Body of pancreas (tissue), 4 donors: Measurements from ENCODE around the gene DMD. TPM values are rescaled to one million over a fixed set of nuclear protein-coding genes. Genes with fewer than 3 reads are reported as not detected.

Experiments used
- ATAC-seq: fragments of 150-250 bp; one replicate; pipeline ENCODE4 v1.9.1; 2016
- DNase-seq, 4 donors: peaks; one replicate each; pipeline ENCODE4 v3.0.0-alpha.2; 2019
- H3K27ac ChIP-seq, 4 donors: fragments of 200-600 bp; sonication (generic); 1 replicate in 3 of 4; 2 replicates in 1 of 4; pipeline versions ENCODE4 v1.5.1 to v1.6.1; 2016 to 2019; ENCODE audit warnings: mild to moderate bottlenecking in 1 of 4, mixed read lengths in 1 of 4, moderate library complexity in 1 of 4
- H3K27me3 ChIP-seq, 2 donors: fragments of 200-600 bp; sonication (generic); one replicate each; pipeline ENCODE4 v1.6.0; 2016; ENCODE audit warnings: mild to moderate bottlenecking in 1 of 2
- H3K36me3 ChIP-seq, 2 donors: fragments of 200-600 bp; sonication (generic); replicated peaks in 1 of 2; 2 replicates each; pipeline ENCODE4 v1.5.1; 2016; ENCODE audit warnings: low read depth in 2 of 2; ENCODE audit not compliant: insufficient read depth in 1 of 2
- H3K4me1 ChIP-seq: fragments of 200-600 bp; sonication (generic); one replicate; pipeline ENCODE4 v1.6.0; 2016
- H3K4me3 ChIP-seq, 2 donors: fragments of 200-600 bp; sonication (generic); 1 replicate in 1 of 2; 2 replicates in 1 of 2; pipeline ENCODE4 v1.5.1; 2016 to 2019
- H3K9me3 ChIP-seq, 3 donors: fragments of 200-600 bp; sonication (generic); 1 replicate in 2 of 3; 2 replicates in 1 of 3; pipeline ENCODE4 v1.5.1; 2016
- CTCF ChIP-seq, 7 experiments: fragments of 450-650 bp in 4 of 7; fragments of 200-600 bp in 3 of 7; sonication (generic) in 3 of 7; IDR thresholded peaks; one replicate each; pipeline ENCODE4 v1.5.1; 2016 to 2019; ENCODE audit warnings: antibody characterized with exemption in 7 of 7
- POLR2A ChIP-seq, 3 donors: fragments of 450-650 bp; IDR thresholded peaks; one replicate each; pipeline ENCODE4 v1.6.1; 2016; ENCODE audit warnings: antibody characterized with exemption in 3 of 3, mild to moderate bottlenecking in 2 of 3
- WGBS, 2 donors: methylation state at CpG; one replicate each; pipeline ENCODE4 v1.1.5; 2017; 5-methylcytosine and 5-hydroxymethylcytosine counted together
- intact Hi-C: fragments of 100-400 bp; cut with DNase I; formaldehyde crosslinking; loops from one replicate; pipeline ENCODE4 v1.15.1; 2023
- total RNA-seq, 2 donors: library from RNA; depleted of rRNA; stranded (reverse); fragments of >200 nt; gene quantifications; one replicate each; pipeline ENCODE4 v1.1.0, GENCODE V29; 2016

Gene DMD
- total RNA-seq, 2 donors from 2014 or later = 28.5 to 38.6 TPM

- Histone ChIP-seq H3K4me1 (no peaks in the 10 kb centered on the region), H3K9me3 (no peaks in the 10 kb centered on the region), H3K27me3 (no peaks in the 10 kb centered on the region), H3K36me3 (no peaks in the 10 kb centered on the region), H3K27ac (no peak overlapping the region), H3K4me3 (no peak overlapping the region)
- intact Hi-C loops = no loop called here
- no peak for ATAC-seq
- no peak for DNase-seq
- WGBS, 2 donors = 68 to 77% methylated on average over 2 of the region's 2 CpGs
- TF ChIP-seq CTCF (IDR thresholded peaks at IDR 0.05) (no peak), POLR2A (IDR thresholded peaks at IDR 0.05) (no peak)
Observed at GRCh38 chrX:31319586-31319985, 1891.8 kb downstream of the DMD start.

GRCh38 chrX:31318866-31319265 is 1892.5 kb downstream of the DMD start:
- TF ChIP-seq POLR2A (IDR thresholded peaks at IDR 0.05) (no peak), CTCF (IDR thresholded peaks at IDR 0.05) (no peak)
- Histone ChIP-seq H3K27me3 (no peaks in the 10 kb centered on the region), H3K36me3 (no peaks in the 10 kb centered on the region), H3K9me3 (no peaks in the 10 kb centered on the region), H3K27ac (no peak overlapping the region), H3K4me1 (no peaks in the 10 kb centered on the region), H3K4me3 (no peak overlapping the region)
- DNase-seq (no peak), ATAC-seq (no peak)
- 52% methylated on average over 4 of the region's 4 CpGs for WGBS, 2 donors
- intact Hi-C loops = no loop called here

- Histone ChIP-seq H3K27me3 (no peaks in the 10 kb centered on the region), H3K4me1 (no peaks in the 10 kb centered on the region), H3K4me3 (no peak overlapping the region), H3K27ac (no peak overlapping the region), H3K36me3 (no peaks in the 10 kb centered on the region), H3K9me3 (no peaks in the 10 kb centered on the region)
- no peak for ATAC-seq
- TF ChIP-seq POLR2A (IDR thresholded peaks at IDR 0.05) = no peak
- no peak for TF ChIP-seq CTCF (IDR thresholded peaks at IDR 0.05)
- WGBS, 2 donors = 21 to 30% methylated on average over 2 of the region's 2 CpGs
- DNase-seq = no peak
- intact Hi-C loops = no loop called here
Observed at GRCh38 chrX:31316340-31316991, 1894.9 kb downstream of the DMD start.

GRCh38 chrX:31314921-31315320 is 1896.4 kb downstream of the DMD start:
- Histone ChIP-seq H3K9me3 (no peaks in the 10 kb centered on the region), H3K4me1 (no peaks in the 10 kb centered on the region), H3K36me3 (no peaks in the 10 kb centered on the region), H3K4me3 (no peak overlapping the region), H3K27me3 (no peaks in the 10 kb centered on the region), H3K27ac (no peak overlapping the region)
- WGBS, 2 donors = 30 to 41% methylated on average over 3 of the region's 3 CpGs
- intact Hi-C loops = no loop called here
- ATAC-seq (no peak), DNase-seq (no peak)
- no peak for TF ChIP-seq POLR2A (IDR thresholded peaks at IDR 0.05)
- TF ChIP-seq CTCF (IDR thresholded peaks at IDR 0.05) = no peak

GRCh38 chrX:31307952-31308351 is 1903.4 kb downstream of the DMD start:
- H3K9me3 ChIP-seq = no peaks in the 10 kb centered on the region
- ATAC-seq (no peak), DNase-seq (no peak)
- no peak overlapping the region for H3K4me3 ChIP-seq
- H3K27ac ChIP-seq = no peak overlapping the region
- WGBS, 2 donors = 68 to 90% methylated on average over 4 to 5 of the region's 5 CpGs
- no peaks in the 10 kb centered on the region for H3K36me3 ChIP-seq
- H3K27me3 ChIP-seq = no peaks in the 10 kb centered on the region
- intact Hi-C loops = no loop called here
- no peaks in the 10 kb centered on the region for H3K4me1 ChIP-seq
- TF ChIP-seq POLR2A (IDR thresholded peaks at IDR 0.05) (no peak), CTCF (IDR thresholded peaks at IDR 0.05) (no peak)
